Lower leg skin (tissue), 3 donors: ENCODE data around the gene UGT2A3.
"Not testable (repeated sequence)": the region's sequence is repeated elsewhere in the genome, so short reads cannot be mapped to it uniquely, and the experiment has no call there.

Source experiments
- CTCF ChIP-seq, 3 donors: fragments of 450-650 bp; IDR thresholded peaks; one replicate each; pipeline ENCODE4 v1.5.1; 2016; ENCODE audit warnings: antibody characterized with exemption in 3 of 3, mild to moderate bottlenecking in 3 of 3, moderate library complexity in 2 of 3
- POLR2A ChIP-seq, 2 donors: fragments of 450-650 bp; IDR thresholded peaks; one replicate each; pipeline ENCODE4 v1.6.1; 2016 to 2017; ENCODE audit warnings: antibody characterized with exemption in 2 of 2, mild to moderate bottlenecking in 1 of 2, moderate library complexity in 1 of 2

DNA sequence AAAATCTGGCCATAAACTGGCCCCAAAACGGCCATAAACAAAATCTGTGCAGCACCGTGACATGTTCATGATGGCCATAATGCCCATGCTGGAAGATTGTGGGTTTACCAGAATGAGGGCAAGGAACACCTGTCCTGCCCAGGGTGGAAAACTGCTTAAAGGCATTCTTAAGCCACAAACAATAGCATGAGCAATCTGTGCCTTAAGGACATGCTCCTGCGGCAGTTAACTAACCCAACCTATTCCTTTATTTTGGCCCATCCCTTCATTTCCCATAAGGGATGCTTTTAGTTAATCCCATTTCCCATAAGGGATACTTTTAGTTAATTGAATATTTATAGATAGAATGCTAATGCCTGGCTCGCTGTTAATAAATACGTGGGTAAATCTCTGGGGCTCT is 29.4 kb downstream of the UGT2A3 start:
- TF ChIP-seq CTCF, POLR2A (IDR thresholded peaks at IDR 0.05): not testable (repeated sequence)
